ENCODE measurements around the gene FBL.
"Not testable (repeated sequence)": the region's sequence is repeated elsewhere in the genome, so short reads cannot be mapped to it uniquely, and the experiment has no call there.

DNA sequence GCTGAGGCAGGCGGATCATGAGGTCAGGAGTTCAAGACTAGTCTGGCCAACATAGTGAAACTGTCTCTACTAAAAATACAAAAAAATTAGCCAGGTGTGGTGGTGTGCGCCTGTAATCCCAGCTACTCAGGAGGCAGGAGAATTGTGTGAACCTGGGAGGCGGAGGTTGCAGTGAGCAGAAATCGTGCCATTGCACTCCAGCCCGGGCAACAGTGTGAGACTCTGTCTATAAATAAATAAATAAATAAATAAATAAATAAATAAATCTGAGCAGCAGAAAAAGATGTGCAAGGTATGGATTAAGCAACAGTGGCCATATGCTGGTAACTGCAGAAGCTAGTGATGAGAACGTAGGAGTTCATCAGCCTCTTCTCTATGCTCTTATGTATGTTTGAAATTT lies 32.1 kb downstream of the FBL start:
- TF ChIP-seq, protein P1, sequence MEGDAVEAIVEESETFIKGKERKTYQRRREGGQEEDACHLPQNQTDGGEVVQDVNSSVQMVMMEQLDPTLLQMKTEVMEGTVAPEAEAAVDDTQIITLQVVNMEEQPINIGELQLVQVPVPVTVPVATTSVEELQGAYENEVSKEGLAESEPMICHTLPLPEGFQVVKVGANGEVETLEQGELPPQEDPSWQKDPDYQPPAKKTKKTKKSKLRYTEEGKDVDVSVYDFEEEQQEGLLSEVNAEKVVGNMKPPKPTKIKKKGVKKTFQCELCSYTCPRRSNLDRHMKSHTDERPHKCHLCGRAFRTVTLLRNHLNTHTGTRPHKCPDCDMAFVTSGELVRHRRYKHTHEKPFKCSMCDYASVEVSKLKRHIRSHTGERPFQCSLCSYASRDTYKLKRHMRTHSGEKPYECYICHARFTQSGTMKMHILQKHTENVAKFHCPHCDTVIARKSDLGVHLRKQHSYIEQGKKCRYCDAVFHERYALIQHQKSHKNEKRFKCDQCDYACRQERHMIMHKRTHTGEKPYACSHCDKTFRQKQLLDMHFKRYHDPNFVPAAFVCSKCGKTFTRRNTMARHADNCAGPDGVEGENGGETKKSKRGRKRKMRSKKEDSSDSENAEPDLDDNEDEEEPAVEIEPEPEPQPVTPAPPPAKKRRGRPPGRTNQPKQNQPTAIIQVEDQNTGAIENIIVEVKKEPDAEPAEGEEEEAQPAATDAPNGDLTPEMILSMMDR (conservative IDR thresholded peaks at IDR 0.05), result not testable (repeated sequence)
- TF ChIP-seq EZH2 (IDR thresholded peaks at IDR 0.05; ENCODE audit: low read depth), result not testable (repeated sequence)

All from PC-9 (cell line).